Measurements from ENCODE around the gene PCDHA8.
"Not testable (repeated sequence)": the region's sequence is repeated elsewhere in the genome, so short reads cannot be mapped to it uniquely, and the experiment has no call there.

Gene PCDHA8

GRCh38 chr5:140848139-140849102 lies 7.4 kb downstream of the PCDHA8 start, which contains the start of gene PCDHA9:
Gene PCDHA9 (plus strand): TSS chr5:140848382. CDS start chr5:140848496, 114 bp downstream.
- H3K27me3 Mint-ChIP-seq (ENCODE audit: low read depth); H3K4me1 Mint-ChIP-seq (ENCODE audit: low read depth); H3K4me3 Mint-ChIP-seq; H3K27ac Mint-ChIP-seq; H3K36me3 Mint-ChIP-seq (ENCODE audit: low read depth): not testable (repeated sequence)
- peaks cover 22% of the 10 kb centered on the region for H3K9me3 Mint-ChIP-seq

- peaks cover 23% of the 10 kb centered on the region for H3K9me3 Mint-ChIP-seq
- H3K4me3 Mint-ChIP-seq; H3K27ac Mint-ChIP-seq; H3K36me3 Mint-ChIP-seq (ENCODE audit: low read depth); H3K4me1 Mint-ChIP-seq (ENCODE audit: low read depth); H3K27me3 Mint-ChIP-seq (ENCODE audit: low read depth): not testable (repeated sequence)
Observed at GRCh38 chr5:140849831-140850634, 9.0 kb downstream of the PCDHA8 start.

GRCh38 chr5:140855772-140856674 lies 15.0 kb downstream of the PCDHA8 start, which contains the start of gene PCDHA10:
Gene PCDHA10 (plus strand): TSS chr5:140855897. CDS start chr5:140856049, 152 bp downstream.
- peaks cover 40% of the 10 kb centered on the region for H3K9me3 Mint-ChIP-seq
- no peaks in the 10 kb centered on the region for H3K27me3 Mint-ChIP-seq (ENCODE audit: low read depth)
- no peak within 1 kb of the TSS for H3K4me3 Mint-ChIP-seq
- H3K4me1 Mint-ChIP-seq (ENCODE audit: low read depth): no peaks in the 10 kb centered on the region
- H3K36me3 Mint-ChIP-seq (ENCODE audit: low read depth): peaks cover 2% of the 10 kb centered on the region
- H3K27ac Mint-ChIP-seq: no peak within 1 kb of the TSS

GRCh38 chr5:140857177-140857986 lies 16.4 kb downstream of the PCDHA8 start:
- peaks cover 53% of the 10 kb centered on the region for H3K9me3 Mint-ChIP-seq
- no peak overlapping the region for H3K27ac Mint-ChIP-seq
- no peaks in the 10 kb centered on the region for H3K4me1 Mint-ChIP-seq (ENCODE audit: low read depth)
- no peaks in the 10 kb centered on the region for H3K27me3 Mint-ChIP-seq (ENCODE audit: low read depth)
- H3K4me3 Mint-ChIP-seq: no peak overlapping the region
- H3K36me3 Mint-ChIP-seq (ENCODE audit: low read depth): peaks cover 2% of the 10 kb centered on the region

- Mint-ChIP-seq H3K9me3 (peaks cover 53% of the 10 kb centered on the region), H3K27me3 (ENCODE audit: low read depth) (no peaks in the 10 kb centered on the region), H3K4me1 (ENCODE audit: low read depth) (no peaks in the 10 kb centered on the region), H3K27ac (no peak overlapping the region), H3K36me3 (ENCODE audit: low read depth) (peaks cover 2% of the 10 kb centered on the region), H3K4me3 (no peak overlapping the region)
Observed at GRCh38 chr5:140857987-140858240, 16.9 kb downstream of the PCDHA8 start.

- no peaks in the 10 kb centered on the region for H3K36me3 Mint-ChIP-seq (ENCODE audit: low read depth)
- no peaks in the 10 kb centered on the region for H3K27me3 Mint-ChIP-seq (ENCODE audit: low read depth)
- no peak overlapping the region for H3K4me3 Mint-ChIP-seq
- H3K27ac Mint-ChIP-seq: no peak overlapping the region
- no peaks in the 10 kb centered on the region for H3K4me1 Mint-ChIP-seq (ENCODE audit: low read depth)
- H3K9me3 Mint-ChIP-seq: peaks cover 29% of the 10 kb centered on the region
Observed at GRCh38 chr5:140862441-140863295, 21.7 kb downstream of the PCDHA8 start.

- H3K27ac Mint-ChIP-seq: no peak within 1 kb of the TSS
Observed at GRCh38 chr5:140868721-140869554, 28.0 kb downstream of the PCDHA8 start, which contains the start of gene PCDHA11. Gene PCDHA11 (plus strand): TSS chr5:140868957. CDS start chr5:140869104, 147 bp downstream.

GRCh38 chr5:140869555-140869886 lies 28.5 kb downstream of the PCDHA8 start:
- H3K36me3 Mint-ChIP-seq (ENCODE audit: low read depth): peaks cover 1% of the 10 kb centered on the region
- H3K9me3 Mint-ChIP-seq: peaks cover 22% of the 10 kb centered on the region
- no peak overlapping the region for H3K27ac Mint-ChIP-seq
- H3K4me3 Mint-ChIP-seq: no peak overlapping the region
- no peaks in the 10 kb centered on the region for H3K27me3 Mint-ChIP-seq (ENCODE audit: low read depth)
- no peaks in the 10 kb centered on the region for H3K4me1 Mint-ChIP-seq (ENCODE audit: low read depth)

More at GRCh38 chr5:140868721-140869554, 28.0 kb downstream of the PCDHA8 start, which contains the start of gene PCDHA11:
- Mint-ChIP-seq H3K4me3 (no peak within 1 kb of the TSS), H3K27me3 (ENCODE audit: low read depth) (no peaks in the 10 kb centered on the region), H3K36me3 (ENCODE audit: low read depth) (no peaks in the 10 kb centered on the region), H3K9me3 (peaks cover 21% of the 10 kb centered on the region), H3K4me1 (ENCODE audit: low read depth) (no peaks in the 10 kb centered on the region)

GRCh38 chr5:140870221-140871201 lies 29.5 kb downstream of the PCDHA8 start:
- Mint-ChIP-seq H3K36me3 (ENCODE audit: low read depth) (peaks cover 1% of the 10 kb centered on the region), H3K4me3 (no peak overlapping the region), H3K9me3 (peaks cover 22% of the 10 kb centered on the region), H3K27ac (no peak overlapping the region), H3K27me3 (ENCODE audit: low read depth) (no peaks in the 10 kb centered on the region), H3K4me1 (ENCODE audit: low read depth) (no peaks in the 10 kb centered on the region)

GRCh38 chr5:140875085-140876065 lies 34.4 kb downstream of the PCDHA8 start, which contains the start of gene PCDHA12:
Gene PCDHA12 (plus strand): TSS chr5:140875308. CDS start chr5:140875473, 165 bp downstream.
- Mint-ChIP-seq H3K9me3 (peaks cover 22% of the 10 kb centered on the region), H3K4me3 (no peak within 1 kb of the TSS), H3K4me1 (ENCODE audit: low read depth) (no peaks in the 10 kb centered on the region), H3K27me3 (ENCODE audit: low read depth) (no peaks in the 10 kb centered on the region), H3K27ac (no peak within 1 kb of the TSS), H3K36me3 (ENCODE audit: low read depth) (peaks cover 1% of the 10 kb centered on the region)
